ENCODE measurements around the gene ZFP36L2. TPM values are rescaled to one million over a fixed set of nuclear protein-coding genes. Genes with fewer than 3 reads are reported as not detected.
A peak's percentile ranks its signal among the peaks of the same experiment; 100 is the strongest.

ZFP36L2 gene
- total RNA-seq, 3 donors from 2014 or later = 111 to 155 (median 124) TPM

GRCh38 chr2:43230951-43231827 lies 4.8 kb upstream of the ZFP36L2 start:
- H3K27me3 ChIP-seq = no peaks in the 10 kb centered on the region
- no peak for DNase-seq (ENCODE audit: low spot score in 2 of 2)
- H3K36me3 ChIP-seq = no peaks in the 10 kb centered on the region
- peak overlapping the region in 1 of 2 donors; percentile 4 for H3K27ac ChIP-seq
- no peaks in the 10 kb centered on the region for H3K9me3 ChIP-seq
- intact Hi-C loops (cut with DNase I; ENCODE audit: low total_unique reads) = no loop called here
- H3K4me1 ChIP-seq = peaks cover 0 to 16% of the 10 kb centered on the region in 2 donors
- H3K4me3 ChIP-seq = no peak overlapping the region
- no peak for TF ChIP-seq POLR2AphosphoS5 (IDR thresholded peaks at IDR 0.05)

GRCh38 chr2:43230351-43230885 lies 4.0 kb upstream of the ZFP36L2 start:
- intact Hi-C loops (cut with DNase I; ENCODE audit: low total_unique reads) = no loop called here
- DNase-seq (ENCODE audit: low spot score in 2 of 2) = no peak
- Histone ChIP-seq H3K36me3 (no peaks in the 10 kb centered on the region), H3K27ac (peak overlapping the region in 1 of 2 donors; percentile 40), H3K4me3 (no peak overlapping the region), H3K27me3 (no peaks in the 10 kb centered on the region), H3K4me1 (peaks cover 0 to 16% of the 10 kb centered on the region in 2 donors), H3K9me3 (no peaks in the 10 kb centered on the region)
- TF ChIP-seq CTCF (IDR thresholded peaks at IDR 0.05) (no peak), POLR2AphosphoS5 (IDR thresholded peaks at IDR 0.05) (no peak), POLR2A (IDR thresholded peaks at IDR 0.05) (no peak)

GRCh38 chr2:43228756-43229659 lies 2.6 kb upstream of the ZFP36L2 start:
- Histone ChIP-seq H3K4me1 (peaks cover 0 to 16% of the 10 kb centered on the region in 2 donors), H3K27ac (peak overlapping the region; percentile 99), H3K9me3 (no peaks in the 10 kb centered on the region), H3K36me3 (peaks cover 5% of the 10 kb centered on the region), H3K27me3 (no peaks in the 10 kb centered on the region), H3K4me3 (peak overlapping the region in 1 of 3 donors; percentile 1)
- TF ChIP-seq CTCF (IDR thresholded peaks at IDR 0.05) (no peak), POLR2AphosphoS5 (IDR thresholded peaks at IDR 0.05) (no peak), POLR2A (IDR thresholded peaks at IDR 0.05) (no peak)
- DNase-seq (ENCODE audit: low spot score in 2 of 2) = peak in 1 of 2 donors; percentile 71
- intact Hi-C loops (cut with DNase I; ENCODE audit: low total_unique reads) = loop anchor here (5.0 to 10.0 kb wide), 4 partner anchors 204 to 394 kb away; no protein-coding TSS in a partner anchor

GRCh38 chr2:43228321-43228751 lies 1.9 kb upstream of the ZFP36L2 start:
- no peak for DNase-seq (ENCODE audit: low spot score in 2 of 2)
- Histone ChIP-seq H3K4me3 (peak overlapping the region; percentile 69 to 96 (median 91)), H3K4me1 (peaks cover 0 to 16% of the 10 kb centered on the region in 2 donors), H3K27ac (peak overlapping the region; percentile 99), H3K36me3 (peaks cover 5% of the 10 kb centered on the region), H3K9me3 (no peaks in the 10 kb centered on the region), H3K27me3 (no peaks in the 10 kb centered on the region)
- TF ChIP-seq CTCF (IDR thresholded peaks at IDR 0.05) (no peak), POLR2AphosphoS5 (IDR thresholded peaks at IDR 0.05) (no peak), POLR2A (IDR thresholded peaks at IDR 0.05) (peak; percentile 10)
- intact Hi-C loops (cut with DNase I; ENCODE audit: low total_unique reads) = loop anchor here (5.0 to 10.0 kb wide), 4 partner anchors 204 to 394 kb away; no protein-coding TSS in a partner anchor

GRCh38 chr2:43227830-43228281 lies 1.4 kb upstream of the ZFP36L2 start:
- Histone ChIP-seq H3K9me3 (no peaks in the 10 kb centered on the region), H3K36me3 (peaks cover 5% of the 10 kb centered on the region), H3K4me3 (peak overlapping the region; percentile 69 to 96 (median 91)), H3K4me1 (peaks cover 0 to 16% of the 10 kb centered on the region in 2 donors), H3K27ac (peak overlapping the region; percentile 99), H3K27me3 (no peaks in the 10 kb centered on the region)
- DNase-seq (ENCODE audit: low spot score in 2 of 2) = no peak
- intact Hi-C loops (cut with DNase I; ENCODE audit: low total_unique reads) = loop anchor here (5.0 to 10.0 kb wide), 4 partner anchors 203 to 393 kb away; no protein-coding TSS in a partner anchor
- TF ChIP-seq POLR2AphosphoS5 (IDR thresholded peaks at IDR 0.05) = no peak
- TF ChIP-seq POLR2A (IDR thresholded peaks at IDR 0.05) = no peak
- no peak for TF ChIP-seq CTCF (IDR thresholded peaks at IDR 0.05)
